ENCODE measurements around the gene RGS5.
"Not testable (repeated sequence)": the region's sequence is repeated elsewhere in the genome, so short reads cannot be mapped to it uniquely, and the experiment has no call there.

The RGS5 gene

GRCh38 chr1:163202833-163203451, at the start of gene RGS5:
RGS5 (minus strand) TSS chr1:163202916; CDS start chr1:163202835, 81 bp downstream.
- no peak for DNase-seq (ENCODE audit: low read depth in 2 of 2)

- no peak for DNase-seq (ENCODE audit: low read depth in 2 of 2)
These were observed 47.8 kb upstream of the RGS5 start for GRCh38 chr1:163250382-163250974.

- no peak for DNase-seq (ENCODE audit: low read depth in 2 of 2)
These were observed 45.3 kb upstream of the RGS5 start for GRCh38 chr1:163248064-163248463.

GRCh38 chr1:163244648-163245047, 41.9 kb upstream of the RGS5 start:
- DNase-seq (ENCODE audit: low read depth in 2 of 2) = not testable (repeated sequence)

GRCh38 chr1:163241746-163242145, 39.0 kb upstream of the RGS5 start:
- DNase-seq (ENCODE audit: low read depth in 2 of 2) = no peak

- DNase-seq (ENCODE audit: low read depth in 2 of 2) = no peak
These were observed 38.0 kb upstream of the RGS5 start for GRCh38 chr1:163240705-163241104.

GRCh38 chr1:163233643-163234042, 30.9 kb upstream of the RGS5 start:
- DNase-seq (ENCODE audit: low read depth in 2 of 2) = not testable (repeated sequence)

- DNase-seq (ENCODE audit: low read depth in 2 of 2) = no peak
These were observed 28.7 kb upstream of the RGS5 start for GRCh38 chr1:163231385-163231784.

- DNase-seq (ENCODE audit: low read depth in 2 of 2) = no peak
These were observed 28.1 kb upstream of the RGS5 start for GRCh38 chr1:163230827-163231226.

GRCh38 chr1:163228271-163228670, 25.6 kb upstream of the RGS5 start:
- DNase-seq (ENCODE audit: low read depth in 2 of 2) = not testable (repeated sequence)

GRCh38 chr1:163227126-163227525, 24.4 kb upstream of the RGS5 start:
- DNase-seq (ENCODE audit: low read depth in 2 of 2) = no peak

- DNase-seq (ENCODE audit: low read depth in 2 of 2) = no peak
These were observed 10.9 kb upstream of the RGS5 start for GRCh38 chr1:163213626-163214025.

- no peak for DNase-seq (ENCODE audit: low read depth in 2 of 2)
These were observed 9.0 kb upstream of the RGS5 start for GRCh38 chr1:163211667-163212066.

GRCh38 chr1:163205513-163205912, 2.8 kb upstream of the RGS5 start:
- DNase-seq (ENCODE audit: low read depth in 2 of 2) = no peak

GRCh38 chr1:163203561-163203960, 845 bp upstream of the RGS5 start:
- no peak for DNase-seq (ENCODE audit: low read depth in 2 of 2)

- DNase-seq (ENCODE audit: low read depth in 2 of 2) = no peak
These were observed 810 bp downstream of the RGS5 start for GRCh38 chr1:163201906-163202305.

GRCh38 chr1:163197022-163197421, 5.7 kb downstream of the RGS5 start:
- no peak for DNase-seq (ENCODE audit: low read depth in 2 of 2)

- DNase-seq (ENCODE audit: low read depth in 2 of 2) = no peak
These were observed 6.3 kb downstream of the RGS5 start for GRCh38 chr1:163196449-163196787.

GRCh38 chr1:163195728-163196448, 6.8 kb downstream of the RGS5 start:
- no peak for DNase-seq (ENCODE audit: low read depth in 2 of 2)

- DNase-seq (ENCODE audit: low read depth in 2 of 2) = no peak
These were observed 11.4 kb downstream of the RGS5 start for GRCh38 chr1:163191301-163191700.

GRCh38 chr1:163188947-163189346, 13.8 kb downstream of the RGS5 start:
- DNase-seq (ENCODE audit: low read depth in 2 of 2) = no peak

GRCh38 chr1:163187849-163188248, 14.9 kb downstream of the RGS5 start:
- DNase-seq (ENCODE audit: low read depth in 2 of 2) = no peak

GRCh38 chr1:163186862-163187261, 15.9 kb downstream of the RGS5 start:
- DNase-seq (ENCODE audit: low read depth in 2 of 2) = no peak

Data from stimulated activated CD8-positive, alpha-beta memory T cell treated with anti-CD3 and anti-CD28 coated beads, Interleukin-7, amount 100 ng/mL, for 4 hours (primary cell).